SJCRH30 (cell line): ENCODE measurements around the gene TMEM150A. TPM values are rescaled to one million over a fixed set of nuclear protein-coding genes. Genes with fewer than 3 reads are reported as not detected.
"Not testable (repeated sequence)": the region's sequence is repeated elsewhere in the genome, so short reads cannot be mapped to it uniquely, and the experiment has no call there.

Experiments
- DNase-seq, 2 experiments: peaks; one replicate each; pipeline ENCODE4 v3.0.0-alpha.2; 2015 to 2020
- H3K27ac ChIP-seq: fragments of 250-450 bp; sonication (Bioruptor Pico); 2 replicates; pipeline ENCODE4 v1.5.1; 2020; ENCODE audit warnings: mild to moderate bottlenecking, moderate library complexity
- H3K27me3 ChIP-seq: fragments of 250-450 bp; sonication (Bioruptor Pico); 2 replicates; pipeline ENCODE4 v1.5.1; 2020; ENCODE audit warnings: mild to moderate bottlenecking, moderate library complexity
- H3K36me3 ChIP-seq: fragments of 250-450 bp; sonication (Bioruptor Pico); 2 replicates; pipeline ENCODE4 v1.5.1; 2020; ENCODE audit warnings: mild to moderate bottlenecking, moderate library complexity
- H3K4me1 ChIP-seq: fragments of 250-450 bp; sonication (Bioruptor Pico); 2 replicates; pipeline ENCODE4 v1.5.1; 2020; ENCODE audit warnings: mild to moderate bottlenecking, moderate library complexity
- H3K4me3 ChIP-seq: fragments of 250-450 bp; sonication (Bioruptor Pico); 2 replicates; pipeline ENCODE4 v1.5.1; 2020; ENCODE audit warnings: mild to moderate bottlenecking, moderate library complexity
- H3K9me3 ChIP-seq: fragments of 250-450 bp; sonication (Bioruptor Pico); replicated peaks from 2 replicates; pipeline ENCODE4 v1.5.1; 2020; ENCODE audit warnings: mild to moderate bottlenecking, moderate library complexity
- total RNA-seq: library from RNA; depleted of rRNA; stranded (reverse); fragments of >200 nt; shearing (Covaris generic); gene quantifications from 2 replicates; pipeline ENCODE4 v1.2.3, GENCODE V29; 2014

The TMEM150A gene
- total RNA-seq, 1 experiment from 2014 or later: 5.4 TPM

GRCh38 chr2:85578243-85579180, 24.0 kb downstream of the TMEM150A start:
- peak overlapping the region; percentile 85 for H3K27ac ChIP-seq
- H3K4me3 ChIP-seq: peak overlapping the region; percentile 52
- H3K9me3 ChIP-seq: no peaks in the 10 kb centered on the region
- H3K4me1 ChIP-seq: peaks cover 19% of the 10 kb centered on the region
- H3K27me3 ChIP-seq: no peaks in the 10 kb centered on the region
- no peaks in the 10 kb centered on the region for H3K36me3 ChIP-seq
- DNase-seq: peak; percentile 74 to 78

DNA sequence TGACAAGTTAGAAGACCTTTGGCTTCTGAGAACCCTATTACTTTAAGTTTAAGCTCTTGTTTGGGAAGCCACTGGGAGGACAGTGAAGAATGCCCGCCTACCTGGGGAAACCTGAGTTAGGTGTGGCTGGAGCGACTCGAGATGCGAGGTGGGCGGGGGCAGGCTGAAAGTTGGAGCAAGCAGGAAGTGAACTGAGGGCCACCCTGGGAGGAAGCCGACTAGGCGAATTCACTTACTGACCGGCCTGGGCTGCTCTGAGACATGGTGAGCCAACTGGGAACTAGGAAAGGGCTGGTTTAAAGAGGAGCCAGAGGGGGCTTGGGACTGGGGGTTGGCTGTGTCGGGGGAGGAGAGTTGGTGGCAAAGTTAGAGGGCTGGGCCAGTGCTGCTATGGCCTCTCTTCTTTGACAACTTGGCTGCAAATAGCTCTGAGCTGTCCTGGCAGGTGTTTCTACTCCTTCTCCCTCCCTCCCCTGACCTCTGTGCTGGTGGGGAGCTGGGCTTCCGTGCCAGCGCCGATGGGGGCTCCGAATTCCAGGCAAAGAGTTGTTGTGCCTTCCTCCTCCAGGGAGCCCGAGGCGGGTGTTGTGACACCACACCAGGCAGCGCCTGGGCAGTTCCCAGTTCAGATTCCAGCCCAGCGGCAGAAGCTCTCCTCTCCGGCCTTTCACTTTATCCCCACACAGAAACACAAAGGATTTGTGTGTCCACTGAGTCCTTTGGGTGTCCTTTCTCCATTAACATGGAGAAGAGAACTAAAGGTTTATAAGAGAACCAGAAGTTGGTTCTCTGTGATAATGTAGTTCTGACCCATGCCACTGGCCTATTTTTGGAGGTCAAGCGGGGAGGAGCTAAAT, 24.9 kb downstream of the TMEM150A start, which contains the start of gene VAMP8:
Gene VAMP8 (plus strand): TSS at position 201 of the 857 bp plus-strand sequence. CDS start 61 bp downstream, at position 262.
- Histone ChIP-seq H3K4me3 (peak within 1 kb of the TSS; percentile 52), H3K36me3 (no peaks in the 10 kb centered on the region), H3K4me1 (peaks cover 19% of the 10 kb centered on the region), H3K9me3 (no peaks in the 10 kb centered on the region), H3K27me3 (no peaks in the 10 kb centered on the region; the same call in 1 of the 2 replicates), H3K27ac (peak within 1 kb of the TSS; percentile 85)
- peak; percentile 89 to 93 for DNase-seq

DNA sequence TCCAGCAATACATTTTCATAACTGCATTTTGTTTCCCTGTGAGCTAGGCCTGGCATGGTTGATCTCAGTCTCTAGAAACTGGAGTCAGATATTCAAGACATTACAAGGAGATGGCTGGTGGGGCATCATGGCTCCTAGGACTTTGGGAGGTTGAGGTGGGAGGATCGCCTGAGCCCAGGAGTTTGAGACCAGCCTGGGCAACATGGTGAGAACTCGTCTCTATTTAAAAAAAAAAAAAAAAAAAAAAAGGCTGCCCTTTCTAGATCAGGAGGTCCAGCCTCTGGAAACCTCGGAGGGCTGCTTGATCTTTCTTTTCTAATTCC, 25.5 kb downstream of the TMEM150A start:
- H3K27me3 ChIP-seq: no peaks in the 10 kb centered on the region; the same call in 1 of the 2 replicates
- peak overlapping the region; percentile 52 for H3K4me3 ChIP-seq
- peaks cover 19% of the 10 kb centered on the region for H3K4me1 ChIP-seq
- peak overlapping the region; percentile 85 for H3K27ac ChIP-seq
- no peaks in the 10 kb centered on the region for H3K36me3 ChIP-seq
- DNase-seq: no peak
- no peaks in the 10 kb centered on the region for H3K9me3 ChIP-seq

GRCh38 chr2:85575739-85576138, 26.8 kb downstream of the TMEM150A start:
- H3K27ac ChIP-seq: no peak overlapping the region
- DNase-seq: no peak
- no peak overlapping the region for H3K4me3 ChIP-seq
- H3K9me3 ChIP-seq: no peaks in the 10 kb centered on the region
- H3K36me3 ChIP-seq: no peaks in the 10 kb centered on the region
- peaks cover 19% of the 10 kb centered on the region for H3K4me1 ChIP-seq
- H3K27me3 ChIP-seq: peaks cover 6% of the 10 kb centered on the region

GRCh38 chr2:85566265-85566664, 36.2 kb downstream of the TMEM150A start:
- no peak for DNase-seq
- no peaks in the 10 kb centered on the region for H3K9me3 ChIP-seq
- peaks cover 11% of the 10 kb centered on the region for H3K27me3 ChIP-seq
- no peaks in the 10 kb centered on the region for H3K36me3 ChIP-seq
- no peaks in the 10 kb centered on the region for H3K4me1 ChIP-seq
- no peak overlapping the region for H3K4me3 ChIP-seq
- no peak overlapping the region for H3K27ac ChIP-seq

DNA sequence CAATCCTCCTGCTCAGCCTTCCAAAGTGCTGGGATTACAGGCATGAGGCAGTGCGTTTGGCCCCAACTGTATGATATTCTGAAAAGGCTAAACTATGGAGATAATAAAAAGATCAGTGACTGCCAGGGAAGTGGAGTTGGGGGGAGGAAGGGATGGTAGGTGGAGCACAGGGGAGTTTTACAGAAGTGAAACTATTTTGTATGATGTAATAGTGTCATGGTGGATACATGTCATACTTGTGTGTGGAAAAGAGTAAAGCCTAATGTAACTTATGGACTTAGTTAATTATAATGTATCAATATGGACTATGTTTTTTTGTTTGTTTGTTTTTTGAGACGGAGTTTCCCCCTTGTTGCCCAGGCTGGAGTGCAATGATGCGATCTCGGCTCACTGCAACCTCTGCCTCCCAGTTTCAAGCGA, 38.3 kb downstream of the TMEM150A start:
- H3K36me3 ChIP-seq: no peaks in the 10 kb centered on the region
- no peaks in the 10 kb centered on the region for H3K9me3 ChIP-seq
- no peak overlapping the region for H3K4me3 ChIP-seq
- DNase-seq: no peak
- H3K4me1 ChIP-seq: no peaks in the 10 kb centered on the region
- peaks cover 3% of the 10 kb centered on the region; the same call in 1 of the 2 replicates for H3K27me3 ChIP-seq
- H3K27ac ChIP-seq: no peak overlapping the region

GRCh38 chr2:85561280-85562212, 41.0 kb downstream of the TMEM150A start, which contains the start of gene GGCX:
Gene GGCX, minus strand, starts transcription at chr2:85561493. Its CDS starts 65 bp downstream, at chr2:85561428.
- H3K4me1 ChIP-seq: no peaks in the 10 kb centered on the region
- no peaks in the 10 kb centered on the region for H3K9me3 ChIP-seq
- no peaks in the 10 kb centered on the region; the same call in 1 of the 2 replicates for H3K27me3 ChIP-seq
- H3K4me3 ChIP-seq: peak within 1 kb of the TSS; percentile 73
- H3K27ac ChIP-seq: peak within 1 kb of the TSS; percentile 65
- peaks cover 12% of the 10 kb centered on the region; the same call in 1 of the 2 replicates for H3K36me3 ChIP-seq
- DNase-seq: peak; percentile 97 to 98

- H3K36me3 ChIP-seq: peaks cover 12% of the 10 kb centered on the region; the same call in 1 of the 2 replicates
- no peaks in the 10 kb centered on the region for H3K9me3 ChIP-seq
- peak overlapping the region; percentile 65; the same call in 1 of the 2 replicates for H3K27ac ChIP-seq
- no peaks in the 10 kb centered on the region for H3K4me1 ChIP-seq
- peak overlapping the region; percentile 73 for H3K4me3 ChIP-seq
- no peak for DNase-seq
- no peaks in the 10 kb centered on the region for H3K27me3 ChIP-seq
Measured at GRCh38 chr2:85560812-85561279, 41.7 kb downstream of the TMEM150A start.

DNA sequence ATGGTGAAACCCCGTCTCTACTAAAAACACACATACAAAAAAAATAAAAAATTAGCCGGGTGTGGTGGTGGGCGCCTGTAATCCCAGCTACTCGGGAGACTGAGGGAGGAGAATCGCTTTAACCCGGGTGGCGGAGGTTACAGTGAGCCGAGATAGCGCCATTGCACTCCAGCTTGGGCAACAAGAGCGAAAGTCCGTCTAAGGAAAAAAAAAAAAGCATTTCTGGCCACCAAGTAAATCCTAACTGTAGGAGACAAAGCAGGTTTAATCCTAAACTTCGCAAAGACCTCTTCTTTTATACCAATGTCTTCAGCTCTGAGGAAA, 42.1 kb downstream of the TMEM150A start:
- H3K4me1 ChIP-seq, H3K27me3 ChIP-seq, H3K9me3 ChIP-seq, H3K27ac ChIP-seq, DNase-seq: not testable (repeated sequence)
- Histone ChIP-seq H3K4me3 (peak overlapping the region; percentile 73), H3K36me3 (peaks cover 12% of the 10 kb centered on the region; the same call in 1 of the 2 replicates)

DNA sequence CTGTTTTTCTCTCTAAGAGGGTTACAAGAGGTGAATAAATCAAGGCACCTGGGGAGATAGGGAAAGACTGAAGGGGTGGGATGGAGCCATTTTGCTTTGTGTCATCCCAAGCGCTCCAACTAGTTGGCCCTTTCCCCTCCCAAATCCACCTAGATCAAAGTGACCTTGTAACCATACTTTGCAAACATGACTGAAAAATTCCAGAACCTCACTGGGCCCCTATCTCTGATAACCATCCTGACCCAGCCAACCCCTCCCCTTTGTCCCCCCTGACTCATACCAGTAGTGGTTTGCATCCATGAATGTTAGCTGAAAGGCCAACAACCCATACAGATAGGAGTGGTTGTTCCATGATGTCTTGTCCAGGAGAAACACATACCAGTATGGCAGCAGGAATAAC, 44.3 kb downstream of the TMEM150A start:
- DNase-seq: no peak
- H3K4me1 ChIP-seq: no peaks in the 10 kb centered on the region
- H3K9me3 ChIP-seq: no peaks in the 10 kb centered on the region
- H3K4me3 ChIP-seq: no peak overlapping the region
- H3K36me3 ChIP-seq: peaks cover 19% of the 10 kb centered on the region
- H3K27ac ChIP-seq: no peak overlapping the region
- H3K27me3 ChIP-seq: no peaks in the 10 kb centered on the region

DNA sequence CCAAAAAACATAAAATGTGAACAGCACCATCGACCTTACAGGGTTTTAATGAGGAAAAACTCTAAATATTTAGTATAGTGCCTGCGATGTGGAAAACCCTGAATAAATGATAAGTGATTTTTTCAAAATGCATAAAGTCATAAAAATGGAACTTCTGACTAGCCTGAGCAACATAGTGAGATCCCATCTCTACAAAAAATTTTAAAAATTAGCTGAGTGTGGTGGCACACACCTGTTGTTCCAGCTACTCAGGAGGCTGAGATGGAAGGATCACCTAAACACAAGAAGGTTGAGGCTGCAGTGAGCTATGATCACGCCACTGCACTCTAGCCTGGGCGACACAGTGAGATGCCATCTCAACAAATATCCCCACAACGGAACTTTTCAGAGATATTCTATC, 45.4 kb downstream of the TMEM150A start:
- no peak for DNase-seq
- Histone ChIP-seq H3K36me3 (peaks cover 25% of the 10 kb centered on the region), H3K4me3 (no peak overlapping the region), H3K27me3 (no peaks in the 10 kb centered on the region), H3K4me1 (no peaks in the 10 kb centered on the region), H3K27ac (no peak overlapping the region), H3K9me3 (no peaks in the 10 kb centered on the region)

GRCh38 chr2:85554980-85555612, 47.4 kb downstream of the TMEM150A start:
- no peaks in the 10 kb centered on the region for H3K9me3 ChIP-seq
- no peak overlapping the region for H3K4me3 ChIP-seq
- H3K36me3 ChIP-seq: peaks cover 42% of the 10 kb centered on the region
- H3K27ac ChIP-seq: peak overlapping the region; percentile 26; the same call in 1 of the 2 replicates
- peaks cover 5% of the 10 kb centered on the region for H3K4me1 ChIP-seq
- no peaks in the 10 kb centered on the region for H3K27me3 ChIP-seq
- DNase-seq: peak in 1 of 2 experiments; percentile 42

DNA sequence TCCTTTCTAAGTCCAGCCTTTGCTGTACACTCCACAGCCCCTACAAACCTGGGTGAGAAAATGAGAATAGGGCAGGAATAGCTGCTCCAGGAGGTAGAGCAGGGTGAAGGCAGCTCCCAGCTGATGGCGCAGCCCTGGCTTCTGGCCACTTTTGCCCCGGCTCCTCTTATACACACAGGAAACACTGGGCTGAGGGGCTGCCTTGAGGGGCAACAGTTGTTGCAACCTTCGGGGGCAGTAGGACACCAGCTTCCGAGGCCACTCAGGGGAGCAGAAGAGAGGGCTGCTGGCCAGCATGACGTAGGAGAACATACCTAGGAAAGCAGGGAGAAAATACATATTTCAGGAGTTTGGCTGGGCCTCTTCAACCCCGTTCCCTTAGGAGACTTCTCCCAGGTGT, 49.3 kb downstream of the TMEM150A start:
- H3K36me3 ChIP-seq: peaks cover 42% of the 10 kb centered on the region

More for the DNA sequence above, 49.3 kb downstream of the TMEM150A start:
- H3K4me1 ChIP-seq: peaks cover 18% of the 10 kb centered on the region
- no peak for DNase-seq
- no peak overlapping the region for H3K27ac ChIP-seq
- no peaks in the 10 kb centered on the region for H3K27me3 ChIP-seq
- no peak overlapping the region for H3K4me3 ChIP-seq
- no peaks in the 10 kb centered on the region for H3K9me3 ChIP-seq
